ENCODE results near the gene LCLAT1.

LCLAT1 gene

DNA sequence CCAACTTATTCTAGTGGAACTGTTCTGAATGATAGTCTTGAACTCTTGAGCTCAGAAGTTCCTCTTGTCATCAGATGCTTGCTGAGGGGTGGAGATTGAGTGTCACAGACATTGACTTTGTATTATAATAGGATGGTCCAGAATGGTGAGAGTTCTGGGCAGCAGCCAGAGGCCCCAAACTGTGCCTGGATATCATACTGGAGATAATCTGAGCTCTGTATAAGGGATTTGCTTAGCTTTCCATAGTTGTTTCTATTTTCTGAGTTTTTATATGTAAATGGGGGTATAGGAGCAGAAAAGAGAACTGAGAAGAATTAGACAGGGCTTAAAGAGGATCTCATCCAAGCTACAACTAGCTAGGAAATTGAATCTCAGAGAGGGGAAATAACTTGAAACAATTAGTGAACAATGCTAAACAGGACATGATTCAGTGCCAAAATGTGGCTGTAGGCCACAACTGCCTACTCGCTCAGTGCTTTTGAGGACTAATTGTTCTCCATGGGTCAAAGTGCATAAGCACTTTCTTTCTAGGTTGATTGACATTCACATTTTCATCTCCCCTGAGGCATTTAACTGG is 10.1 kb upstream of the LCLAT1 start:
- H3K27me3 ChIP-seq: no peaks in the 10 kb centered on the region
- H3K36me3 ChIP-seq: no peaks in the 10 kb centered on the region
- TF ChIP-seq, protein P1, sequence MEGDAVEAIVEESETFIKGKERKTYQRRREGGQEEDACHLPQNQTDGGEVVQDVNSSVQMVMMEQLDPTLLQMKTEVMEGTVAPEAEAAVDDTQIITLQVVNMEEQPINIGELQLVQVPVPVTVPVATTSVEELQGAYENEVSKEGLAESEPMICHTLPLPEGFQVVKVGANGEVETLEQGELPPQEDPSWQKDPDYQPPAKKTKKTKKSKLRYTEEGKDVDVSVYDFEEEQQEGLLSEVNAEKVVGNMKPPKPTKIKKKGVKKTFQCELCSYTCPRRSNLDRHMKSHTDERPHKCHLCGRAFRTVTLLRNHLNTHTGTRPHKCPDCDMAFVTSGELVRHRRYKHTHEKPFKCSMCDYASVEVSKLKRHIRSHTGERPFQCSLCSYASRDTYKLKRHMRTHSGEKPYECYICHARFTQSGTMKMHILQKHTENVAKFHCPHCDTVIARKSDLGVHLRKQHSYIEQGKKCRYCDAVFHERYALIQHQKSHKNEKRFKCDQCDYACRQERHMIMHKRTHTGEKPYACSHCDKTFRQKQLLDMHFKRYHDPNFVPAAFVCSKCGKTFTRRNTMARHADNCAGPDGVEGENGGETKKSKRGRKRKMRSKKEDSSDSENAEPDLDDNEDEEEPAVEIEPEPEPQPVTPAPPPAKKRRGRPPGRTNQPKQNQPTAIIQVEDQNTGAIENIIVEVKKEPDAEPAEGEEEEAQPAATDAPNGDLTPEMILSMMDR (IDR thresholded peaks at IDR 0.05): no peak
- no peak overlapping the region for H3K27ac ChIP-seq
- H3K4me3 ChIP-seq (ENCODE audit: low read depth in 1 of 2, low read length in 1 of 2): no peak overlapping the region
- no peaks in the 10 kb centered on the region for H3K4me1 ChIP-seq (ENCODE audit: control insufficient read depth in 1 of 2, insufficient read depth in 1 of 2, low read depth in 1 of 2, low read length in 1 of 2)
- no peaks in the 10 kb centered on the region for H3K9me3 ChIP-seq

DNA sequence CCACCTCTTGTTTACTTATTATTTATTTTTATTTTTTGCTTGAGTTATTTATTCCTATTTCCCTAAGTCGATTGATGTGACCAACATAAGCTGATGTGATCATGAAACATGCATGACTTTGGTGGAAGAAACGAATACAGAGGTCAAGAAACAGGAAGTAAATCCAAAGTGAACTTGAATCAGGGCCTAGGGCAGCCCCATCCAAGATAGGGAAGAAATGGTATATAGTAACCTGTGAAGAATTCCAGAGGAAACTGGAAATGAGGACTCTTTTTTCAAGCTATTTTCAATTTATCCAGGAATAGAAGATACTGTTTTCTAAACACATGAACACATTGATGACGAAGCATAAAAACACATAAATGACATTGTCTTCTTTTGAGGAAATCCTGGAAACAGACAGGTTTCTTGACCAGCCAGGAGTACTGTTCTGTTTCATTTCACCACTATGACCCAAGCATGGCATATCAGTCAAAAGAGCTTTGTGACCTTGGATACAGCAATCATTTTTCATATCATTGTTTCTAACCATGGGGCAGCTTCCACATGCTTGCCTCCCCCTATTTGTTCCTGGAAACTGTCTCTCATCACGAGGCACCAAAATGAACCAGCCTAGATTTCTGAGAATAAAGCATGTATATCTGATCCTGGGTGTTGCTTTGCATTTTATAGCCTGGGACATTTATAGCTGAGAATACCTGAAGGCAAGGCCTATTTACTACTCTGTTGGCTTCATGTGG is 9.1 kb upstream of the LCLAT1 start:
- Histone ChIP-seq H3K9me3 (no peaks in the 10 kb centered on the region), H3K4me1 (ENCODE audit: control insufficient read depth in 1 of 2, insufficient read depth in 1 of 2, low read depth in 1 of 2, low read length in 1 of 2) (no peaks in the 10 kb centered on the region), H3K27me3 (no peaks in the 10 kb centered on the region), H3K4me3 (ENCODE audit: low read depth in 1 of 2, low read length in 1 of 2) (no peak overlapping the region), H3K27ac (no peak overlapping the region), H3K36me3 (no peaks in the 10 kb centered on the region)
- TF ChIP-seq, protein P1 (IDR thresholded peaks at IDR 0.05): no peak

DNA sequence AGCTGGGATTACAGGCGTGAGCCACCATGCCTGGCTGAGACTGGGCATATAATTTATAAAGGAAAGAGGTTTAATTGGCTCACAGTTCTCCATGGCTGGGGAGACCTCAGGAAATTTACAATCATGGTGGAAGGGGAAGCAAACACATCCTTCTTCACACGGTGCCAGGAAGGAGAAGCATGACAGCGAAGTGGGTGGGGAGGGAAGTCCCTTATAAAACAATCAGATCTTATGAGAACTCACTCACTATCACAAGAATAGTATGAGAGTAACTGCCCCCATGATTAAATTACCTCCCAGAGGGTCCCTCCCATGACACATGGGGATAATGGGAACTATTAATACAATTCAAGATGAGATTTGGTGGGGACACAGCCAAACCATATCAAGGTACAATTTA is 7.8 kb upstream of the LCLAT1 start:
- Histone ChIP-seq H3K9me3 (no peaks in the 10 kb centered on the region), H3K27me3 (no peaks in the 10 kb centered on the region), H3K4me3 (ENCODE audit: low read depth in 1 of 2, low read length in 1 of 2) (no peak overlapping the region), H3K36me3 (no peaks in the 10 kb centered on the region), H3K27ac (no peak overlapping the region), H3K4me1 (ENCODE audit: control insufficient read depth in 1 of 2, insufficient read depth in 1 of 2, low read depth in 1 of 2, low read length in 1 of 2) (peaks cover 8 to 9% of the 10 kb centered on the region in 2 experiments)
- TF ChIP-seq, protein P1 (IDR thresholded peaks at IDR 0.05): no peak

DNA sequence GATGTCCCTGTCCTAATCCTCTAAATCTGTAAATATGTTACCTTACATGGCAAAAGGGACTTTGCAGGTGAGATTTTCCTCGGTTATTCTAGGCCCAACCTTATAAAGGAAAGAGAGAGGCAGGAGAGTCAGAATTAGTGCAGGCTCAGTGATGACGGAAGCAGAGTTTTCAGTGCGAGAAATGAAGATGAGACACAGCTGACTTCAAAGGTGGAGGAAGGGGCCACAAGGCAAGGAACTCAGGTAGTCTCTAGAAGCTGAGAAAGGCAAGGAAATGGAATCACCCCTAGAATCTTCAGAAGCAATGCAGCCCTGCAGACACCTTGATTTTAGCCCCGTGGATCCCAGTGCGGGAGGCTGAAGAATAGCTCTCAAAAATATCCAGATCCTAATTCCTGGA is 7.2 kb upstream of the LCLAT1 start:
- H3K27me3 ChIP-seq: no peaks in the 10 kb centered on the region
- peaks cover 13 to 15% of the 10 kb centered on the region in 2 experiments for H3K4me1 ChIP-seq (ENCODE audit: control insufficient read depth in 1 of 2, insufficient read depth in 1 of 2, low read depth in 1 of 2, low read length in 1 of 2)
- no peak overlapping the region for H3K27ac ChIP-seq
- no peak overlapping the region for H3K4me3 ChIP-seq (ENCODE audit: low read depth in 1 of 2, low read length in 1 of 2)
- H3K9me3 ChIP-seq: no peaks in the 10 kb centered on the region
- H3K36me3 ChIP-seq: no peaks in the 10 kb centered on the region
- TF ChIP-seq, protein P1 (IDR thresholded peaks at IDR 0.05): no peak

DNA sequence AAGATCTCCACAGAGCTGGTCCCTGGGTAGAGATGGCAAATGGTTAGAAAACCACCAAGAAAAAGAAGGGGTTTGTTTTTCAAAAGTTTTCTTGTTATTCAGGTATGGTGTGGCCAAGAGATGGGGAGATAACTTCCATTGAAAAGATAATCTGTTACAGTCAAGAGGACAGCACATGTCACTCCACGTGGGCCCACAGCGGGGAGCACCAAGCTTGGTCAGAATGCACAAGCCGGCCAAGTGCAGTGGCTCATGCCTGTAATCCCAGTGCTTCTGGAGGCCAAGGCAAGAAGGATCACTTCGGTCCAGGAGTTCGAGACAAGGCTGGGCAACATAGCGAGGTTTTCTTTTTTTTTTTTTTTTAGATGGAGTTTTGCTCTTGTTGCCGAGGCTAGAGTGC is 6.0 kb upstream of the LCLAT1 start:
- TF ChIP-seq, protein P1 (IDR thresholded peaks at IDR 0.05): no peak

More for the DNA sequence above, 6.0 kb upstream of the LCLAT1 start:
- no peaks in the 10 kb centered on the region for H3K9me3 ChIP-seq
- H3K27me3 ChIP-seq: no peaks in the 10 kb centered on the region
- no peak overlapping the region for H3K27ac ChIP-seq
- H3K36me3 ChIP-seq: no peaks in the 10 kb centered on the region
- peaks cover 15 to 16% of the 10 kb centered on the region in 2 experiments for H3K4me1 ChIP-seq (ENCODE audit: control insufficient read depth in 1 of 2, insufficient read depth in 1 of 2, low read depth in 1 of 2, low read length in 1 of 2)
- no peak overlapping the region for H3K4me3 ChIP-seq (ENCODE audit: low read depth in 1 of 2, low read length in 1 of 2)
